ENCODE data around the gene LAMB2. TPM values are rescaled to one million over a fixed set of nuclear protein-coding genes. Genes with fewer than 3 reads are reported as not detected.

The LAMB2 gene
- total and polyA plus RNA-seq, 2 of the 8 experiments (the other 6 are each of a cell fraction or from before 2014, with no cell fraction given), result 112 to 153 TPM

DNA sequence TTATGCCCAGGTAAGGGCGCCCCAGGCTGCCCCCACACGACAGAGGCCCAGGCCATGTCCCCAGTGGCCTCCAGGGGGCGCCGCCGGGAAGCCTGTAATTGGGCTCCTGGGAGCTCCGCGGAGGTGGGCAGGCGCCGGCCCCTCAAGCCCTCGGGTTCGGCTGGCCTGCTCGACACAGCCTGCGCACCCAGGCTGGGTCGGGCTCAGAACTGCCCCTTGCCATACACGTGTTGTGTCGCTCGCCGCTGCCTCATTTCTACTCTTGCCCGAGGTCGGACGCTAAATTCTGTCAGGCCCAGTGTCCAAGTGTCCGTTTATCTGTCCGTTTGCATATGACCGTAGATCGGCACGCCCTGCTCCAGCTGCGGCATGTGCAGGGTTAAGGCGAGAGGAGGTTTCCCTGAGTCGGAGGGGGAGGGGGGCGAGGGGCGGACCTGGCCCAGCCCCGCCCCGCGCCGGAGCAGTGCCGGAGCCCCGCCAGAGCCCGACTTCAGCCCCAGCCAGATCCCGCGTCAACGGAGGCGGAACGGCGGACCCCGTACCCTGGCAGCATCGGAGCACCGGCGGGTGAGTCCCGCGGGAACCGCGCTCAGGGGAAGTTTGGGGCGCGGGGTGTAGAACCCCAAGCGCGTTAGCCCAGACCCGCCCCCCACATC, 38.4 kb upstream of the LAMB2 start, which contains the start of gene KLHDC8B:
Gene KLHDC8B, plus strand, starts transcription at position 480 of the 656 bp plus-strand sequence. CDS start 1,172 bp downstream, outside the sequence.
- 2% methylated on average over 43 of the region's 57 CpGs; no CpG with 5 or more reads in 1 of the 2 experiments for WGBS, 2 experiments (ENCODE audit: extremely low coverage in 1 of 2, insufficient coverage in 1 of 2, insufficient read length in 1 of 2, insufficient replicate concordance in 2 of 2, low coverage in 1 of 2, low lambda C conversion rate in 2 of 2, missing lambda C conversion rate in 1 of 2)
- peak within 1 kb of the TSS; percentile 87 for H4K8ac ChIP-seq (ENCODE audit: extremely low read depth, insufficient read depth, low read length)
- H2AK5ac ChIP-seq (ENCODE audit: low read depth, low read length), result no peak within 1 kb of the TSS
- H4K91ac ChIP-seq (replicated peaks; ENCODE audit: insufficient read length, low read length), result no peak within 1 kb of the TSS
- FAIRE-seq (no peak), DNase-seq (ENCODE audit: low read depth in 1 of 2, low spot score in 2 of 2) (peak; percentile 59 to 98)
- ChIA-PET CTCF (ENCODE audit: partially characterized antibody) (interaction anchor here (0.5 to 5.9 kb wide), 35 partner anchors 9 to 279 kb away, joined by 3 to 38 read pairs (median 3); partner anchors contain the start of genes LAMB2, USP19 and USP4), POLR2A (ENCODE audit: partially characterized antibody) (interaction anchor here (0.6 to 2.1 kb wide), 10 partner anchors 8 to 188 kb away, joined by 3 to 8 read pairs (median 4); partner anchors contain the start of genes NDUFAF3, QRICH1 and WDR6)
- H3K9ac ChIP-seq (replicated peaks in 1 of 4; ENCODE audit: extremely low read depth in 1 of 4, low read depth in 3 of 4, low read length in 3 of 4), result peak within 1 kb of the TSS; percentile 19 to 59 (median 56); a peak in 6 of 7 replicates
- H3K27ac ChIP-seq (ENCODE audit: low read depth, low read length), result no peak within 1 kb of the TSS
- H3K23ac ChIP-seq (ENCODE audit: insufficient read length), result no peak within 1 kb of the TSS
- H3K79me2 ChIP-seq (ENCODE audit: control insufficient read depth in 1 of 2, insufficient read depth in 2 of 2, low read length in 2 of 2), result no peaks in the 10 kb centered on the region; a peak in 1 of 4 replicates
- H4K20me1 ChIP-seq (replicated peaks in 1 of 2; ENCODE audit: control insufficient read depth in 1 of 2, insufficient read depth in 2 of 2, low read length in 2 of 2), result no peaks in the 10 kb centered on the region
- peak within 1 kb of the TSS; percentile 64 to 92 for H3K4me2 ChIP-seq (ENCODE audit: insufficient read depth in 1 of 2, low read depth in 2 of 2, low read length in 2 of 2)
- peak within 1 kb of the TSS; percentile 82 for H3K56ac ChIP-seq (replicated peaks; ENCODE audit: insufficient read length, low read depth, low read length)
- no peaks in the 10 kb centered on the region for H3K9me3 ChIP-seq (ENCODE audit: insufficient read depth in 2 of 2, low read depth in 1 of 2, low read length in 1 of 2)
- peak within 1 kb of the TSS; percentile 88; the same call in 1 of the 2 replicates for H2BK5ac ChIP-seq (ENCODE audit: low read depth, low read length)
- peak within 1 kb of the TSS; percentile 100 for H2BK15ac ChIP-seq (ENCODE audit: low read length)
- H4K5ac ChIP-seq (ENCODE audit: insufficient read length, low read depth, low read length), result peak within 1 kb of the TSS; percentile 87
- peak within 1 kb of the TSS; percentile 84; the same call in 1 of the 2 replicates for H2BK12ac ChIP-seq (ENCODE audit: low read depth, low read length)
- H3K4ac ChIP-seq (replicated peaks; ENCODE audit: insufficient read length, low read depth, low read length), result no peak within 1 kb of the TSS
- peaks cover 0 to 29% (median 15%) of the 10 kb centered on the region in 4 experiments; a peak in 6 of 7 replicates for H3K4me1 ChIP-seq (replicated peaks in 1 of 4; ENCODE audit: control insufficient read depth in 3 of 4, insufficient read depth in 4 of 4, low read length in 3 of 4)
- no peaks in the 10 kb centered on the region for H3K36me3 ChIP-seq (ENCODE audit: control insufficient read depth in 2 of 4, insufficient read depth in 4 of 4, low read length in 3 of 4)
- no peaks in the 10 kb centered on the region for H3K79me1 ChIP-seq (ENCODE audit: low read depth, low read length)
- peaks cover 9% of the 10 kb centered on the region for H3K23me2 ChIP-seq (ENCODE audit: low read depth, low read length)
- H2BK20ac ChIP-seq (ENCODE audit: low read length), result 0 out of 2 replicates have a peak within 1 kb of the TSS, but pooled peaks have one; percentile 86
- peak within 1 kb of the TSS; percentile 90; the same call in 1 of the 2 replicates for H2AFZ ChIP-seq (ENCODE audit: low read length)
- H3K4me3 ChIP-seq (ENCODE audit: extremely low read depth in 1 of 4, insufficient read depth in 2 of 4, low read depth in 3 of 4, low read length in 4 of 4), result peak within 1 kb of the TSS; percentile 66 to 94 (median 78)
- H2BK120ac ChIP-seq (replicated peaks; ENCODE audit: low read depth, low read length), result no peak within 1 kb of the TSS
- H3K27me3 ChIP-seq (replicated peaks in 1 of 4; ENCODE audit: control insufficient read depth in 3 of 4, extremely low read depth in 1 of 4, insufficient read depth in 3 of 4, low read length in 3 of 4), result peaks cover 0 to 3% (median 0%) of the 10 kb centered on the region in 4 experiments; a peak in 2 of 7 replicates
- H3K18ac ChIP-seq (ENCODE audit: extremely low read depth, low read length), result peak within 1 kb of the TSS; percentile 91; the same call in 1 of the 2 replicates
- no peak within 1 kb of the TSS for H3K14ac ChIP-seq (ENCODE audit: insufficient read length)
- TF ChIP-seq CTCF (IDR thresholded peaks at IDR 0.05; ENCODE audit: control extremely low read depth in 1 of 3, insufficient read depth in 1 of 3, low read depth in 1 of 3, low read length in 3 of 3) (peak in 2 of 3 experiments; percentile 88 to 95; a peak in 3 of 4 replicates), CEBPB (IDR thresholded peaks at IDR 0.05; ENCODE audit: low read depth, low read length) (no peak), SUZ12 (IDR thresholded peaks at IDR 0.05; ENCODE audit: low read length) (no peak), BACH1 (IDR thresholded peaks at IDR 0.05; ENCODE audit: low read length) (no peak), SRF (IDR thresholded peaks at IDR 0.05; ENCODE audit: low read depth, low read length) (no peak), GTF2F1 (IDR thresholded peaks at IDR 0.05; ENCODE audit: borderline replicate concordance, low read depth, low read length) (no peak), KDM1A (IDR thresholded peaks at IDR 0.05; ENCODE audit: borderline replicate concordance, low read length) (no peak), CHD2 (IDR thresholded peaks at IDR 0.05; ENCODE audit: low read length) (0 out of 2 replicates have a peak, but pooled peaks have one; percentile 9), YY1 (IDR thresholded peaks at IDR 0.05; ENCODE audit: low read depth, low read length) (no peak; the same call in 1 of the 2 replicates)
